Omental fat pad (tissue), 4 donors: ENCODE measurements around the gene NPRL2. TPM values are rescaled to one million over a fixed set of nuclear protein-coding genes. Genes with fewer than 3 reads are reported as not detected.

Source experiments
- ATAC-seq: fragments of 150-250 bp; one replicate; pipeline ENCODE4 v1.9.1; 2016; ENCODE audit warnings: mild to moderate bottlenecking, moderate library complexity; ENCODE audit not compliant: low FRiP score
- DNase-seq: peaks from one replicate; pipeline ENCODE4 v3.0.0-alpha.2; 2019; ENCODE audit warnings: low spot score
- CTCF ChIP-seq, 3 donors: fragments of 450-650 bp; IDR thresholded peaks; one replicate each; pipeline ENCODE4 v1.5.1; 2016 to 2017; ENCODE audit warnings: antibody characterized with exemption in 3 of 3, mild to moderate bottlenecking in 3 of 3, moderate library complexity in 2 of 3
- total RNA-seq, 4 donors: library from RNA; depleted of rRNA; stranded (reverse); fragments of >200 nt; gene quantifications; one replicate each; pipeline ENCODE4 v1.1.0, GENCODE V29; 2016

Gene NPRL2
- total RNA-seq, 4 donors from 2014 or later = 9.5 to 22.7 (median 13.9) TPM

DNA sequence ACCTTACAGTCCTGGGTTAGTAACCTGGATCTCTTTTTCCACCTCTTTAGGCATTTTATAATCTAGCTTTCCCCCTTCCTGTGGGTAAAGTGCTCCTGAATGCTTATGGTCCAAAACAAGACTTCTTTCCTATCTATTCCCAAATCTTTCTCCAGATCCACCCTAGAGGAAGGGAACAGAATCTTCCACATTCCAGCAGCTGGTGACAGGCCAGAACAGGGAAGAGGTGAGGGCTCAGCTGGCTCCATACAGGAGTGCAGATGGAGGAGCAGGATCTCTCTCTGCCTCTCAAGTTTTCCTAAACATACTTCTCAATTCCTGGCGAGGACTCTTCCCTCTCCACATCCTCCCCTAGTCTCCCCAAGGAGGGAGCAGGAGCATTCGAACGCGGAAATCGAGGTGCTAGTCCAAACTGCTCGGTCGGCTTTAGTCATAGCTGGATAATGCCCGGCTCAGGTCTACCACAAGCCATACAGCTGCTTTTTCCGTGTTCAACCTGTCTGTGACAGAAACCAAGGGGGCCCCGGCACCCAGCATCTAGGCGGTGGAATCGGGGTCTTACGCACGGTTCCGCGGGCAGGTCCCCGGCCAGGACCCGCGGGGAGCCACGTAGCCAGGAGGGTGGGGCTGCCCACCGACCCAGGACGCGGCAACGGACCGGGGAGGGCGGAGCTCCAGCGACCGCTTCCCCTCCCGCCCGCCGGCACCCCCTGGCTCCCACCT is 14.0 kb downstream of the NPRL2 start:
- DNase-seq (no peak), ATAC-seq (peak; percentile 25)
- no peak for TF ChIP-seq CTCF (IDR thresholded peaks at IDR 0.05)

DNA sequence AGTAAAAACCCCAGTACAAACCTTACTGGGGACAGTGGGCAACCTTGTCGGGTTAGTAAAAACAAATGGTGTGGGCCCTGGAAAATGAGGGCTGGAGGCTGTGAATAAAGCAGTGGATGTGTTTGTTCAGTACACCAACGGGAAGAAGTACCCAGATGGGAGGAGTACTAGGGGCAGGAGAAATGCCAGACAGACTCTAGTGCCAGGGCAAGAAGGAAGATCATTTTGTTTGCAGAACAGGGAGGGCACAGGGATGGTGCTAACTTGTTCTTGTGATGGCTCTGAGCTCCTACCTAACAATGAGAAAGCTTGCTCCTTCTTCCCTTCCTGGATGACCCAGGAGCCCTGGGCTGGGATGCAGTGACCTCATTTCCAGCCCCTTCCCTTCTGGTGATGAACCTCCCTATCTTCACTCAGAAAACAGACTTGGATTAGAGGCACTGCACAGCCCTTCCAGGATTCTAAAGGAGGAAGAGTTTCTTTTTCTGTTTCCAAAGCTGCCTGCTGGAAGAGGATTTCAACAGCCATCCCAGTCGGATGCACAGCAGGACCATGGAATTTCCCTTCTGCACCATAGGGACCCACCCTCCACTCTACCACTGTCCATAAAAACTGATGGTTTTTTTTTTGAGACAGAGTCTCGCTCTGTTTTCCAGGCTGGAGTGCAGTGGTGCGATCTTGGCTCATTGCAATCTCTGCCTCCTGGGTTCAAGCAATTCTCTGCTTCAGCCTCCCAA is 16.1 kb downstream of the NPRL2 start:
- DNase-seq = no peak
- no peak for ATAC-seq
- no peak for TF ChIP-seq CTCF (IDR thresholded peaks at IDR 0.05)

- DNase-seq (no peak), ATAC-seq (no peak)
- TF ChIP-seq CTCF (IDR thresholded peaks at IDR 0.05) = no peak
Observed at GRCh38 chr3:50333744-50334328, 16.7 kb downstream of the NPRL2 start.

DNA sequence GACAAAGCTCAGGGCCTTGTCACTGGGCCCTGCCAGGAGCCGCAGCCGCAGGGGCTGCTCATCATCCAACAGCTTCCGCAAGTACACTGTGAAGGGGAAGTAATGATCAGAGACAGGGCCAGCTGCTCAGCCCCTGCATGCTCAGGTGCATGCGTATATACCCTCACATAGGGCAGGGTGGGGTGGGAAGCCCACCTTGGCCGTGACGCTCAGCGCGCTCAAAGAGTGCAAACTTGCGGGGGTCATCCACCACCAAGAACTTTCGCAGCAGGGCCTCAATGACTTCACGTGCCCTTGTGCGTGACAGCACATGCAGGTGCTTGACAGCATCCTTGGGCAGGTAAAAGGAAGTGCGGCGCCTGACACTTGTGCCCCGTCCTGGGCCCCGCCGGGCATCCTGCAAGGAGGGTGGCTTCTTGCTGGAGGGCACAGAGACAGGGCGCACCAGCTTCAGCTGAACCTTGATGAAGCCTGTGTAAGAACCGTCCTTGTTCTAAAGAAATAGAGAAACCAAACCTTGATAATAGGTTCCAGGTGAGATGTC is 19.1 kb downstream of the NPRL2 start:
- no peak for ATAC-seq
- TF ChIP-seq CTCF (IDR thresholded peaks at IDR 0.05) = no peak
- DNase-seq = no peak

DNA sequence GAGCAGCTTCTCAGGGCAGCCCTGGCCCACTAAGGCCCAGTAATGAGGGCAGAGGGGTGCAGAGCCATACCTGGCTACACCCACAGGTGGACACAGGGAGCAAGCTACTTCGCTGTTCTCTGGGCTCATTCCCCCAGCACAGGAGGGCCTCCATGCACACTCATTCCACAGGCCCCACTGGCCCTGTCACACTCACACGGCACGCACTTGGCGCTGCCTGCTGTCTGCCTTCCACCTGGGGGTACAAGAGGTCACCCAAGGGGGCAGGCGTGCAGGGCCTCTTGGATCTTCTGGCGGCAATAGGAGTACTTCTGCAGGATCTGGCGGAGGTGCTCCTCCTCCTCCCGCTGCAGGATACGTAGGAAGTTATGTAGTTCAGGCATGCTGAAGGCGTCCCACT is 20.2 kb downstream of the NPRL2 start:
- TF ChIP-seq CTCF (IDR thresholded peaks at IDR 0.05) = no peak
- ATAC-seq (no peak), DNase-seq (no peak)

GRCh38 chr3:50327943-50328691 is 22.5 kb downstream of the NPRL2 start, which contains the start of gene TUSC2:
TUSC2 (minus strand) TSS chr3:50328223; CDS start chr3:50328099, 124 bp downstream.
- no peak for TF ChIP-seq CTCF (IDR thresholded peaks at IDR 0.05)
- ATAC-seq (peak; percentile 86), DNase-seq (peak; percentile 94)
